Measurements from ENCODE around the gene POLR2E.

The POLR2E gene

DNA sequence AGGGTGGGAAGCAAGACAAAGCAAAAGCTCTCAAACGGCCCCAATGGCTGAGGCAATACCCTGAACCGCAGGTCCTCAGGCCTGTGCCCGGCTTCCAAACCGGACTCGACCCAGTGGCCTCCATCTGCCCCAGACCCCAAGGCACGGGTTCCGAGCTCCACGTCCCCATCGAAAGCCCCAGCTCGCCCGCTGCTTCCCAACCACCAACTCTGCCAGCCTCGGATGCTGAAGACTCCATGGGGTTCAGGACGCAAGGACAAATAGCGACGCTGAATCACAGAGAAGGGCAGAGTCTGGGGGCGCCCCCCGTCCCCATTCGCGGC is 559 bp downstream of the POLR2E start:
- H3K18ac ChIP-seq (ENCODE audit: low read length), result no peak overlapping the region
- H2BK120ac ChIP-seq (ENCODE audit: low read depth, low read length), result no peak overlapping the region
- no peak overlapping the region for H2BK12ac ChIP-seq (ENCODE audit: low read length)
- H3K79me1 ChIP-seq (ENCODE audit: low read depth, low read length), result peaks cover 14% of the 10 kb centered on the region
- H3K27ac ChIP-seq (replicated peaks; ENCODE audit: low read length), result no peak overlapping the region
- peak overlapping the region; percentile 51 for H2AK5ac ChIP-seq (ENCODE audit: low read depth, low read length)
- peak overlapping the region; percentile 83 to 97 for H3K4me3 ChIP-seq (ENCODE audit: low read length in 2 of 2)
- no peaks in the 10 kb centered on the region for H3K9me3 ChIP-seq (replicated peaks in 1 of 2; ENCODE audit: control insufficient read depth in 2 of 2, insufficient read depth in 1 of 2, low read depth in 1 of 2, low read length in 2 of 2)
- no peak overlapping the region for H3K14ac ChIP-seq (ENCODE audit: low read length)
- H3K27me3 ChIP-seq (ENCODE audit: control insufficient read depth in 3 of 3, insufficient read depth in 3 of 3, low read depth in 1 of 3, low read length in 3 of 3), result no peaks in the 10 kb centered on the region
- H2AFZ ChIP-seq (ENCODE audit: low read length), result no peak overlapping the region
- WGBS, 2 donors (ENCODE audit: extremely low coverage in 2 of 2, insufficient read length in 2 of 2, insufficient replicate concordance in 1 of 2), result no CpG with 5 or more reads among the region's 19 CpGs
- H3K23ac ChIP-seq (ENCODE audit: low read depth, low read length, poor library complexity), result peak overlapping the region; percentile 25
- H3K4me1 ChIP-seq (ENCODE audit: control insufficient read depth in 2 of 2, insufficient read depth in 1 of 2, low read depth in 1 of 2, low read length in 2 of 2), result peaks cover 9 to 20% of the 10 kb centered on the region in 2 donors
- H2BK5ac ChIP-seq (ENCODE audit: low read length), result peak overlapping the region; percentile 69
- DNase-seq (ENCODE audit: low spot score), result no peak
- no peak overlapping the region for H4K91ac ChIP-seq (ENCODE audit: low read depth, low read length, poor library complexity)
- no peak overlapping the region for H2BK15ac ChIP-seq (ENCODE audit: low read length)
- no peak overlapping the region for H4K8ac ChIP-seq (ENCODE audit: low read depth, low read length)
- H3K9ac ChIP-seq (ENCODE audit: low read depth, low read length, poor library complexity), result peak overlapping the region; percentile 95
- H3K4ac ChIP-seq (ENCODE audit: low read length), result no peak overlapping the region
- H3K36me3 ChIP-seq (replicated peaks in 1 of 2; ENCODE audit: control insufficient read depth in 2 of 2, insufficient read depth in 2 of 2, low read length in 2 of 2), result peaks cover 17 to 33% of the 10 kb centered on the region in 2 donors
- H3K4me2 ChIP-seq (ENCODE audit: insufficient read depth, low read length, poor library complexity, severe bottlenecking), result peak overlapping the region; percentile 95

DNA sequence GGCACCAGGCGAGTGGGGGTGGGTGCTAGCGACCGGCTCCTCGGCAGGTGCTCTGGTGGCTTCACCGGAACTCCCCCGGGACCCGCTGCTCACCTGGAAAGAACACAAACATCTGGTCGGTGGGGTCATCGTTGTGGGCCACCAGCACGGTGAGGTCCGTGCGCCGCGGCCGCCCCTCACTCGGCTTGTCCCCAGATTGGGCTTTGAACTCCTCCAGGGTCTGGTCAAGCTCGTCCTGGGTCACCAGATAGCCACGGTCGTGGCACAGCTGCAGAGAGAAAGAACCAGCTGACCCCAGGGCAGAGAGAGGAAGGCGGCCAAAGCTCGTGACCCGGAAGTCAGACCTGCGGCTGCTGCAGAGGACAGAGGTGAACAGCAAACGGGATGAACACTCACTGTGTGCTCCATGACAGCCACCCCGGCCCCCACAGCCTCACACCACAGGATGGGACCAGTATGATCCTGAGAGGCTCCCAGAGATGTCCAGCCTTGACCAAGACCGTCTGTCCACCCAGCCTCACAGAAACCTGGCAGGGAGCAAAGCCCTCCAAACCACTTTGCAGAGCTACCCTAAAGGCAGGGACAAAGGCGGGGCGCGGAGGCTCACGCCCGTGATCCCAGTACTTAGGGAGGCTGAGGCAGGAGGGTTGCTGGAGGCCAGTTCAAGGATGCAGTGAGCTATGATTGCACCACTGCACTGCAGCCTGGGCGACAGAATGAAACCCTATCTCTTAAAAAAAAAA is 1.2 kb downstream of the POLR2E start:
- Histone ChIP-seq H3K14ac (ENCODE audit: low read length) (no peak overlapping the region), H3K79me1 (ENCODE audit: low read depth, low read length) (peaks cover 14% of the 10 kb centered on the region), H3K9me3 (replicated peaks in 1 of 2; ENCODE audit: control insufficient read depth in 2 of 2, insufficient read depth in 1 of 2, low read depth in 1 of 2, low read length in 2 of 2) (no peaks in the 10 kb centered on the region), H4K91ac (ENCODE audit: low read depth, low read length, poor library complexity) (no peak overlapping the region), H3K18ac (ENCODE audit: low read length) (no peak overlapping the region), H3K36me3 (replicated peaks in 1 of 2; ENCODE audit: control insufficient read depth in 2 of 2, insufficient read depth in 2 of 2, low read length in 2 of 2) (peaks cover 22 to 39% of the 10 kb centered on the region in 2 donors), H2BK120ac (ENCODE audit: low read depth, low read length) (no peak overlapping the region), H3K4ac (ENCODE audit: low read length) (no peak overlapping the region), H2BK15ac (ENCODE audit: low read length) (no peak overlapping the region), H3K4me1 (ENCODE audit: control insufficient read depth in 2 of 2, insufficient read depth in 1 of 2, low read depth in 1 of 2, low read length in 2 of 2) (peaks cover 9 to 20% of the 10 kb centered on the region in 2 donors), H3K4me3 (ENCODE audit: low read length in 2 of 2) (peak overlapping the region; percentile 83 to 97), H3K23ac (ENCODE audit: low read depth, low read length, poor library complexity) (peak overlapping the region; percentile 65), H2BK5ac (ENCODE audit: low read length) (peak overlapping the region; percentile 69), H3K27me3 (ENCODE audit: control insufficient read depth in 3 of 3, insufficient read depth in 3 of 3, low read depth in 1 of 3, low read length in 3 of 3) (no peaks in the 10 kb centered on the region), H2AFZ (ENCODE audit: low read length) (no peak overlapping the region), H2BK12ac (ENCODE audit: low read length) (no peak overlapping the region), H3K4me2 (ENCODE audit: insufficient read depth, low read length, poor library complexity, severe bottlenecking) (peak overlapping the region; percentile 95), H4K8ac (ENCODE audit: low read depth, low read length) (no peak overlapping the region), H3K27ac (replicated peaks; ENCODE audit: low read length) (no peak overlapping the region), H3K9ac (ENCODE audit: low read depth, low read length, poor library complexity) (peak overlapping the region; percentile 60), H2AK5ac (ENCODE audit: low read depth, low read length) (no peak overlapping the region)
- WGBS, 2 donors (ENCODE audit: extremely low coverage in 2 of 2, insufficient read length in 2 of 2, insufficient replicate concordance in 1 of 2), result no CpG with 5 or more reads among the region's 32 CpGs
- DNase-seq (ENCODE audit: low spot score), result no peak

DNA sequence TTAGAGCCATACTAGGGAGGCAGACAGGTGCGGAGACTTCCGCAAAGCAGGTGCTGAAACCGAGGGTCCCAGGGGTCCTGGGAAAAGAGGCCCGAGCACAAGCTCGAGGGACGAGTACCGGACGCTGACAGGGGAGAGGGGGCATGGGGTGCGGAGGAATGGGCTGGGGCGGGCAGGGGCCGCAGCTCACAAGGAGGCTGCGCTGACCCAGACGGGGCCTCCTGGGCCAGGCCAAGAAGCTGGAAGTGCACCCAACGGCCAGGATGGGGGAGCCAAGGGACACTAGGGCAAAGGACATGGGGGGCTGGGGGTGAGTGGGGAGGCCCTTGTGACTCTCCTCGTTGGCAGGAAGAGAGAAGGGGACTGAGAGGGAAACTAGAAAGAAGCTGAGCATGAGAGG is 1.8 kb downstream of the POLR2E start:
- no CpG with 5 or more reads among the region's 15 CpGs for WGBS, 2 donors (ENCODE audit: extremely low coverage in 2 of 2, insufficient read length in 2 of 2, insufficient replicate concordance in 1 of 2)
- Histone ChIP-seq H2AK5ac (ENCODE audit: low read depth, low read length) (no peak overlapping the region), H3K18ac (ENCODE audit: low read length) (no peak overlapping the region), H3K79me1 (ENCODE audit: low read depth, low read length) (peaks cover 17% of the 10 kb centered on the region), H2AFZ (ENCODE audit: low read length) (no peak overlapping the region), H3K4ac (ENCODE audit: low read length) (no peak overlapping the region), H4K91ac (ENCODE audit: low read depth, low read length, poor library complexity) (no peak overlapping the region), H2BK12ac (ENCODE audit: low read length) (no peak overlapping the region), H3K9ac (ENCODE audit: low read depth, low read length, poor library complexity) (no peak overlapping the region), H3K9me3 (replicated peaks in 1 of 2; ENCODE audit: control insufficient read depth in 2 of 2, insufficient read depth in 1 of 2, low read depth in 1 of 2, low read length in 2 of 2) (no peaks in the 10 kb centered on the region), H3K27ac (replicated peaks; ENCODE audit: low read length) (no peak overlapping the region), H3K4me3 (ENCODE audit: low read length in 2 of 2) (peak overlapping the region in 1 of 2 donors; percentile 97), H4K8ac (ENCODE audit: low read depth, low read length) (no peak overlapping the region), H3K27me3 (ENCODE audit: control insufficient read depth in 3 of 3, insufficient read depth in 3 of 3, low read depth in 1 of 3, low read length in 3 of 3) (no peaks in the 10 kb centered on the region), H3K36me3 (replicated peaks in 1 of 2; ENCODE audit: control insufficient read depth in 2 of 2, insufficient read depth in 2 of 2, low read length in 2 of 2) (peaks cover 24 to 46% of the 10 kb centered on the region in 2 donors), H3K4me2 (ENCODE audit: insufficient read depth, low read length, poor library complexity, severe bottlenecking) (no peak overlapping the region), H3K14ac (ENCODE audit: low read length) (no peak overlapping the region), H3K4me1 (ENCODE audit: control insufficient read depth in 2 of 2, insufficient read depth in 1 of 2, low read depth in 1 of 2, low read length in 2 of 2) (peaks cover 9 to 16% of the 10 kb centered on the region in 2 donors), H2BK120ac (ENCODE audit: low read depth, low read length) (no peak overlapping the region), H2BK15ac (ENCODE audit: low read length) (no peak overlapping the region), H3K23ac (ENCODE audit: low read depth, low read length, poor library complexity) (peak overlapping the region; percentile 65), H2BK5ac (ENCODE audit: low read length) (no peak overlapping the region)
- DNase-seq (ENCODE audit: low spot score), result no peak

DNA sequence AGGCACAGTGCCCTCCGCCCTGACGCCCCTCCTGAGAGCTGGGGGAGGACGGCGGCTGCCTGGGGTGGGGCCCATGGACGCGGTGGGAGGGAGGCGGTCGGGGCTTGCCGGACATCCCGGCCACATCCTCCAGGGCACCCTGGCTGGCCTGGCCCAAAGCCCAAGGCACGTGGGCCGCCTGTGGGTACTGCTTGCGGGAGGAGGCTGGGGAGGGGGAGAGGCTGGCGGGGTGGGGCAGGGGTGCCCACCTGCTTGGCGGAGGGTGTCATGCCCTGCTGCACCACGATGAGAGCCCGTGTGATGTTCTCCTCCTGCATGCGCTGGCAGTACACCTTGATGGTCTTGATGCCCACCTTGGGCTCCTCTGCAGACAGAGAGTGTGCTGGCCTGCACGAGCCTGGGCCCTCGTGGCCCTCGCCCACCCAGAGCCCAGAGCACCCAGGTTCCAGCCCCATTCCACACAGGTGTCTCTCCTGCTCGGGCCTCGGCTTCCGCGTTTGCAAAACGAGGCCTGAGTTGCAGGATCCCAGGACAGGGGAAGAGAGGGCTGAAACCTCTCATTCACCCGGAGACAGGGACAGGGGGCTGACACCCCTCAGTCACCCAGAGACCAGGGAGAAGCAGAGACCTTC is 3.5 kb downstream of the POLR2E start:
- Histone ChIP-seq H3K36me3 (replicated peaks in 1 of 2; ENCODE audit: control insufficient read depth in 2 of 2, insufficient read depth in 2 of 2, low read length in 2 of 2) (peaks cover 33 to 62% of the 10 kb centered on the region in 2 donors), H3K4me2 (ENCODE audit: insufficient read depth, low read length, poor library complexity, severe bottlenecking) (no peak overlapping the region)
- WGBS, 2 donors (ENCODE audit: extremely low coverage in 2 of 2, insufficient read length in 2 of 2, insufficient replicate concordance in 1 of 2), result no CpG with 5 or more reads among the region's 27 CpGs

More for the DNA sequence above, 3.5 kb downstream of the POLR2E start:
- H3K27ac ChIP-seq (replicated peaks; ENCODE audit: low read length), result no peak overlapping the region
- H3K9ac ChIP-seq (ENCODE audit: low read depth, low read length, poor library complexity), result no peak overlapping the region
- H4K8ac ChIP-seq (ENCODE audit: low read depth, low read length), result no peak overlapping the region
- H3K4ac ChIP-seq (ENCODE audit: low read length), result no peak overlapping the region
- no peak overlapping the region for H2AK5ac ChIP-seq (ENCODE audit: low read depth, low read length)
- H3K4me1 ChIP-seq (ENCODE audit: control insufficient read depth in 2 of 2, insufficient read depth in 1 of 2, low read depth in 1 of 2, low read length in 2 of 2), result peaks cover 9 to 11% of the 10 kb centered on the region in 2 donors
- H3K14ac ChIP-seq (ENCODE audit: low read length), result no peak overlapping the region
- no peak overlapping the region for H2AFZ ChIP-seq (ENCODE audit: low read length)
- H3K4me3 ChIP-seq (ENCODE audit: low read length in 2 of 2), result no peak overlapping the region
- H3K18ac ChIP-seq (ENCODE audit: low read length), result no peak overlapping the region
- H3K9me3 ChIP-seq (replicated peaks in 1 of 2; ENCODE audit: control insufficient read depth in 2 of 2, insufficient read depth in 1 of 2, low read depth in 1 of 2, low read length in 2 of 2), result no peaks in the 10 kb centered on the region
- no peak overlapping the region for H2BK120ac ChIP-seq (ENCODE audit: low read depth, low read length)
- H2BK12ac ChIP-seq (ENCODE audit: low read length), result no peak overlapping the region
- no peak for DNase-seq (ENCODE audit: low spot score)
- H3K79me1 ChIP-seq (ENCODE audit: low read depth, low read length), result peaks cover 18% of the 10 kb centered on the region
- H3K23ac ChIP-seq (ENCODE audit: low read depth, low read length, poor library complexity), result no peak overlapping the region
- no peak overlapping the region for H2BK5ac ChIP-seq (ENCODE audit: low read length)
- H3K27me3 ChIP-seq (ENCODE audit: control insufficient read depth in 3 of 3, insufficient read depth in 3 of 3, low read depth in 1 of 3, low read length in 3 of 3), result no peaks in the 10 kb centered on the region
- no peak overlapping the region for H2BK15ac ChIP-seq (ENCODE audit: low read length)
- H4K91ac ChIP-seq (ENCODE audit: low read depth, low read length, poor library complexity), result no peak overlapping the region
